Tibial artery (tissue), 4 donors: ENCODE results near the gene CHGA.

Source experiments
- DNase-seq, 2 donors: peaks; one replicate each; pipeline ENCODE4 v3.0.0-alpha.2; 2019
- H3K27ac ChIP-seq, 2 donors: fragments of 200-600 bp; sonication (generic) in 1 of 2; 1 replicate in 1 of 2; 2 replicates in 1 of 2; pipeline ENCODE4 v1.5.1; 2018 to 2019; ENCODE audit warnings: mild to moderate bottlenecking in 1 of 2
- H3K27me3 ChIP-seq, 2 donors: fragments of 200-600 bp; sonication (generic) in 1 of 2; one replicate each; pipeline versions ENCODE4 v1.5.1 to v1.6.0; 2016 to 2019
- H3K36me3 ChIP-seq, 3 donors: fragments of 200-600 bp; sonication (generic) in 2 of 3; one replicate each; pipeline ENCODE4 v1.5.1; 2016 to 2019; ENCODE audit warnings: mild to moderate bottlenecking in 2 of 3
- H3K4me1 ChIP-seq, 4 donors: fragments of 200-600 bp; sonication (generic) in 2 of 4; 1 replicate in 3 of 4; 2 replicates in 1 of 4; pipeline ENCODE4 v1.5.1; 2016 to 2019
- H3K4me3 ChIP-seq, 2 donors: fragments of 200-600 bp; sonication (generic) in 1 of 2; 1 replicate in 1 of 2; 2 replicates in 1 of 2; pipeline ENCODE4 v1.5.1; 2018 to 2019; ENCODE audit warnings: mild to moderate bottlenecking in 2 of 2
- H3K9me3 ChIP-seq, 3 donors: fragments of 200-600 bp; sonication (generic) in 1 of 3; one replicate each; pipeline ENCODE4 v1.5.1; 2016 to 2019
- CTCF ChIP-seq, 2 experiments: fragments of 200-600 bp in 1 of 2; fragments of 450-650 bp in 1 of 2; IDR thresholded peaks; one replicate each; pipeline ENCODE4 v1.5.1; 2017 to 2019; ENCODE audit warnings: antibody characterized with exemption in 2 of 2, mild to moderate bottlenecking in 1 of 2, moderate library complexity in 1 of 2
- intact Hi-C: fragments of 100-400 bp; cut with DNase I; formaldehyde crosslinking; loops from one replicate; pipeline ENCODE4 v1.15.0; 2023; ENCODE audit warnings: low total_unique reads

CHGA gene

DNA sequence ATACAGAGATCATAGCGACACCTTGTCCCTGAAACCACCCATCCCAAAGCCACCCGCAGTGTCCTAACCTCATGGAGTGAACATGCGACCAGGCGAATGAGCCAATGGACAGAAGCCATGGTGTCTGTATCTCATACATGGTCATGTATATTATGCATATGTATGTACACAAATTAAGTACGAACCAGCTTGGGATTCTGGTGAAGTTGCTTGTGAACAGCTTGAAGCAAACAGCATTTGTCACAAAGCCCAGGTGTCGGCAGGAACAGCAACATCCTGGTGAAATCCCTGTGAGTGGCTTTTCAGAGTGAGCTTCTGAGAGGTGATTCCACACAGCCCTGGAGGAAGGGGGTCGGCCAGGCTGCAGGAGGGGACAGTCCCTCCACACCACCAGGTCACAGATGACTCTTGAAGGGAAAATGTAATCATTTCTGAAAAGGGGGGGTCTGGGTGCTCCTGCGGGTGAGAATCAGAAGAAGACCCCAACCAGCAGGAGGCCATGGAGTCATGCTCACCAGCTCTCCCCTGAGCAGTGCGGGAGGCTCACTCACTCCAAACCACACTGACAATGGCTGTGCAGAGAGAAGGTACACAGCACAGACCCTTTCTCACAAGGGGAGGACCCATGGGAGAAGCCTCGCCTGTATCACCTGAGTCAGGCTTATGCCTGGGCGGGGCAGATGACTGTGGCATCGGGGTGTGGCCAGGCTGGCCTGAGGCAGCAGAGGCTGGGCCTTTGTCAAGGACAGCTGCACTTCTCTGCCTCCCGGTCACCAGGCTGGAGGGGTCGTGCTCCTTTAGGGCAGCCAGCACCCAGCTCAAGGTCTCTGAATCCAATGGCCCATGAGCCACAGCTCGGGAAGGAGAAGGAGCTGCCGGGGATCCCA is 14.3 kb downstream of the CHGA start:
- H3K4me1 ChIP-seq = no peaks in the 10 kb centered on the region

DNA sequence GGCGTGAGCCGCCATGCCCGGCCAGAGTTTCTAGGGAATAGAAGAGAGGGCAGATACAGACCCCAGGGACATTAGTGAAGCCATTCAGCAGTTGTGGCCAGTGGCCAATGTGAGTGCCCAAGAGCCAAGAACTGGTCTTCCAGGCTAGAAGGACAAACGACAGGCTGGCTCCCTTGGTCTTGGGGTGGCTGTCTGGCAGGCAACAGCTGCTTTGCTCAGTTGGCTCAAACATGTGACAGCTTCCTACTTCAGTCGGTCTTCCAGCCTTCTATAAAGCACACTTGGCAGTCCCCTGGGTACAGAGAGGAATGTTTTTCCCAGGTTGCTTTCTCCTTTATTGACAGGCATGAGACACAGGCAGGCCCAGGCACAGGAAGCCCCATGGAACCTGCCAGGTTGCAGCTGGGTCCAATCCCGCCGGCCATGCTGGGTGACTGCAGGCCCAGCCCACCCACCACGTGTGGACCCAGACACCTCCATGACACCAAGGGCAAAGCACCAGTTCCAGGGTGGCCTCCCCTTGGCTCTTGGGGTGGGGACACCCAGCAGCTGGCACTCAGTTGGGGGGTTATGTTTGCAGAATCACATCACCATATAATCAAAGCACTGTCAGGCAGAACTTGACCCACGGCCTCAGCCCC is 15.4 kb downstream of the CHGA start:
- no peak for TF ChIP-seq CTCF (IDR thresholded peaks at IDR 0.05)
- H3K4me1 ChIP-seq = no peaks in the 10 kb centered on the region
- no peaks in the 10 kb centered on the region for H3K27me3 ChIP-seq
- DNase-seq = no peak
- no peak overlapping the region for H3K27ac ChIP-seq
- H3K4me3 ChIP-seq = no peak overlapping the region
- peaks cover 23 to 61% (median 60%) of the 10 kb centered on the region in 3 donors for H3K36me3 ChIP-seq
- no peaks in the 10 kb centered on the region for H3K9me3 ChIP-seq
- intact Hi-C loops = no loop called here

More for the DNA sequence above, 14.3 kb downstream of the CHGA start:
- Histone ChIP-seq H3K27ac (no peak overlapping the region), H3K9me3 (no peaks in the 10 kb centered on the region), H3K36me3 (peaks cover 14 to 51% (median 49%) of the 10 kb centered on the region in 3 donors), H3K27me3 (no peaks in the 10 kb centered on the region), H3K4me3 (no peak overlapping the region)
- no peak for DNase-seq
- intact Hi-C loops = no loop called here
- no peak for TF ChIP-seq CTCF (IDR thresholded peaks at IDR 0.05)

DNA sequence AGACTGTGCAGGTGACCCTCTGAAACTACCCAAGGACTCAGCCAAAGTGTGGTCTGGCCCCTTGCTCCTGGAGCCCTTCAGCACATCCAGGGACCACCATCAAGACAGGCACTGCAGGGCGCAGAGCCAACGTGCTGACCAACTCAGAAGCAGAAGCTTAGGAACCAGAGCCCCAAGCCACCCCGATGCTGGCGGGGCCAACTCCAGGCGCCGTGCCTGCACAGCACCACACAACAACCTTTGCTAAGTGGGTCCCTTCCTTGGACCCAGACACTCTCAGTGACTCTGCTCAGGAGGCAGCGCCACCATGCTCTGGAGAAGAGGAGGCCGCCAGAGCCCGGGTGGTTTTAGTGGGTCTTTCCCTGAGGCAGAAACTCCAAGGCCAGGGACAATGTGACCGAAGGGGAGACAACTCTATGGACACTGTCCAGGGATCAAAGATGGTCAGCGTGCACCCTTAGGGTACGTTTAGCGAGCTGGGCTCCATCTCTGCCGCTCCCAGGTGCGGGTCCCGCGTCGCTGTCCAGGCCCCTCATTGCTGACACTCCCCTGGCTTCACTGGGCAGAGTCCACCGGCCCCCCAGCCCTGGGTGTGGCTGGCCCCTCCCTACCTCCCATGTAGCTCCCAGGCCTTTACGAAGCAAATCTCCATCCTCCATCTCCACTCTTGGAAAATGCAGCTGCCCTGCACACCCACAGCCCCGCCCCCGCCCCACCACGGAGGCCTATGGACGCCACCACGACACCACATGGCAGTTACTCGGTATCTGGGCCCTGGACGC is 16.1 kb downstream of the CHGA start:
- Histone ChIP-seq H3K36me3 (peaks cover 23 to 69% (median 66%) of the 10 kb centered on the region in 3 donors), H3K4me1 (no peaks in the 10 kb centered on the region), H3K27ac (no peak overlapping the region), H3K4me3 (no peak overlapping the region), H3K9me3 (no peaks in the 10 kb centered on the region), H3K27me3 (no peaks in the 10 kb centered on the region)
- no peak for TF ChIP-seq CTCF (IDR thresholded peaks at IDR 0.05)
- DNase-seq = no peak
- intact Hi-C loops = no loop called here

GRCh38 chr14:92939699-92940098 is 16.7 kb downstream of the CHGA start:
- no peak for TF ChIP-seq CTCF (IDR thresholded peaks at IDR 0.05)

DNA sequence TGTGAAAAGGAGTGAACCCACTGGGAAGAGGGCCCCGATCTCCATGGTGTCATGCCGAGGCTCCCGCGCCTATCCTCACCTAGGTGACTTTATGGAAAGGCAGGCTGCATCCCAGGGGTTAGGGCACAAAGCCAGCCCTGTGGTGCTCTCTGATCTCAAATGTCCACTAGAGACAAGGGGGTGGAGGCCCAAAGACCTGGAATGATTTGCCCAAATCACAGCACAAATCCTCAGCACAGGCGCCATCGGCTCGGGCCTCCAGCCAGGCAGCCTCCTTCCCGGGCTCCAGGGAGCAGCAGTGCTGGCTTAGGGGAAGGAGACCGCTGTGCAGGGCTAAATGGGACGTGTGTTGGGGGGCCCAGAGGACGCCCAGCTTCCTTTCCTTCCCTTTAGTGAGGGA is 17.6 kb downstream of the CHGA start:
- intact Hi-C loops = no loop called here
- no peaks in the 10 kb centered on the region for H3K4me1 ChIP-seq
- no peak for TF ChIP-seq CTCF (IDR thresholded peaks at IDR 0.05)
- no peaks in the 10 kb centered on the region for H3K9me3 ChIP-seq
- H3K36me3 ChIP-seq = peaks cover 33 to 80% (median 79%) of the 10 kb centered on the region in 3 donors
- no peaks in the 10 kb centered on the region for H3K27me3 ChIP-seq
- DNase-seq = no peak
- no peak overlapping the region for H3K27ac ChIP-seq
- H3K4me3 ChIP-seq = no peak overlapping the region

More at GRCh38 chr14:92939699-92940098, 16.7 kb downstream of the CHGA start:
- Histone ChIP-seq H3K9me3 (no peaks in the 10 kb centered on the region), H3K36me3 (peaks cover 24 to 75% (median 72%) of the 10 kb centered on the region in 3 donors), H3K4me1 (no peaks in the 10 kb centered on the region), H3K4me3 (no peak overlapping the region), H3K27me3 (no peaks in the 10 kb centered on the region), H3K27ac (no peak overlapping the region)
- intact Hi-C loops = no loop called here
- DNase-seq = no peak
